Omental fat pad (tissue), 4 donors: ENCODE data around the gene AFAP1. TPM values are rescaled to one million over a fixed set of nuclear protein-coding genes. Genes with fewer than 3 reads are reported as not detected.

Source experiments
- ATAC-seq: fragments of 150-250 bp; one replicate; pipeline ENCODE4 v1.9.1; 2016; ENCODE audit warnings: mild to moderate bottlenecking, moderate library complexity; ENCODE audit not compliant: low FRiP score
- DNase-seq: peaks from one replicate; pipeline ENCODE4 v3.0.0-alpha.2; 2019; ENCODE audit warnings: low spot score
- total RNA-seq, 4 donors: library from RNA; depleted of rRNA; stranded (reverse); fragments of >200 nt; gene quantifications; one replicate each; pipeline ENCODE4 v1.1.0, GENCODE V29; 2016
- TF ChIP-seq, protein P1 (sequence below), 3 donors: fragments of 450-650 bp; IDR thresholded peaks; one replicate each; pipeline ENCODE4 v1.5.1; 2016 to 2017; ENCODE audit warnings: antibody characterized with exemption in 3 of 3, mild to moderate bottlenecking in 3 of 3, moderate library complexity in 2 of 3

Gene AFAP1
- total RNA-seq, 4 donors from 2014 or later, result 24.6 to 35.5 (median 26.9) TPM

- DNase-seq (no peak), ATAC-seq (no peak)
- TF ChIP-seq, protein P1, sequence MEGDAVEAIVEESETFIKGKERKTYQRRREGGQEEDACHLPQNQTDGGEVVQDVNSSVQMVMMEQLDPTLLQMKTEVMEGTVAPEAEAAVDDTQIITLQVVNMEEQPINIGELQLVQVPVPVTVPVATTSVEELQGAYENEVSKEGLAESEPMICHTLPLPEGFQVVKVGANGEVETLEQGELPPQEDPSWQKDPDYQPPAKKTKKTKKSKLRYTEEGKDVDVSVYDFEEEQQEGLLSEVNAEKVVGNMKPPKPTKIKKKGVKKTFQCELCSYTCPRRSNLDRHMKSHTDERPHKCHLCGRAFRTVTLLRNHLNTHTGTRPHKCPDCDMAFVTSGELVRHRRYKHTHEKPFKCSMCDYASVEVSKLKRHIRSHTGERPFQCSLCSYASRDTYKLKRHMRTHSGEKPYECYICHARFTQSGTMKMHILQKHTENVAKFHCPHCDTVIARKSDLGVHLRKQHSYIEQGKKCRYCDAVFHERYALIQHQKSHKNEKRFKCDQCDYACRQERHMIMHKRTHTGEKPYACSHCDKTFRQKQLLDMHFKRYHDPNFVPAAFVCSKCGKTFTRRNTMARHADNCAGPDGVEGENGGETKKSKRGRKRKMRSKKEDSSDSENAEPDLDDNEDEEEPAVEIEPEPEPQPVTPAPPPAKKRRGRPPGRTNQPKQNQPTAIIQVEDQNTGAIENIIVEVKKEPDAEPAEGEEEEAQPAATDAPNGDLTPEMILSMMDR (IDR thresholded peaks at IDR 0.05), result no peak
Measured at GRCh38 chr4:7756561-7757355, 182.9 kb downstream of the AFAP1 start.

DNA sequence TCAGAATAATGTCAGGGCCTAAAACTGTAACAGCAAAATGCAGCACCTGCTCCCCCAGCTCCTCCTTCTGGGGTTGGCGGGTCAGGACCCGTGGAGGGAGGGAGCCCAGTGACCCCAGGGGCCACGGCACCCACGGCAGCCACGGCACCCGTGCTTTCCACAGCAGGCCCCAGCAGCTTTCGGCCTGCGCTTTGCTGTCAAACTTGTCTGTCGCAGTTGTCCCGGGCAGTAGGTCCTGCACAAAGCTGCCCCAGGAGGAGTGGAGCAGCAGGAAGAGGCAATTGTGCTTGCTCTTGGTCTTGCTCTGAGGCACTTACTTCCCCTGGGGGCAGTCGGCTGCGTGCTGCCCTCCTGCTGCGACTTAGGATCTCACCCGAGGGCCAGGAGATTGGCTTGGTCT lies 183.6 kb downstream of the AFAP1 start:
- no peak for ATAC-seq
- no peak for DNase-seq
- TF ChIP-seq, protein P1 (IDR thresholded peaks at IDR 0.05), result no peak

DNA sequence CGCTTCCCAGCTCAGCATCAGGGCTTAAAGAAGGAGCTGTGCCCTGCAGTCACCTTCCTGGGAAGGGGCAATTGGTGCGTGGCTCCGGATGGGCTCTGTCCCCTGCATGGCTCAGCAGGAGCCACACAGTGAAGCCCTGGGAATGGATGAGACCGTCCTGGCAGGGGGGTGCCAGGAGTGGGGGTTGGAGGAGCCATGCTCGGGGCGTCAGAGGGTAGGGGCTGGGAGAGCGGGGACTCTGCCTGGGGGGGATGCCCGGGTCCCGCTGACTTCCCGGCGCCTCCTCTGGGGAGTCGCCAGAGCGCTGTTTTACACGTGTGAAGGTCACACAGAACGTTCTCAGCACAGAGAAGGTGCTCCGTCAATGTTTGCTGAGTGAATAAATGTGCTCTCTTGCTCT lies 184.1 kb downstream of the AFAP1 start:
- ATAC-seq (no peak), DNase-seq (no peak)
- TF ChIP-seq, protein P1 (IDR thresholded peaks at IDR 0.05), result no peak

DNA sequence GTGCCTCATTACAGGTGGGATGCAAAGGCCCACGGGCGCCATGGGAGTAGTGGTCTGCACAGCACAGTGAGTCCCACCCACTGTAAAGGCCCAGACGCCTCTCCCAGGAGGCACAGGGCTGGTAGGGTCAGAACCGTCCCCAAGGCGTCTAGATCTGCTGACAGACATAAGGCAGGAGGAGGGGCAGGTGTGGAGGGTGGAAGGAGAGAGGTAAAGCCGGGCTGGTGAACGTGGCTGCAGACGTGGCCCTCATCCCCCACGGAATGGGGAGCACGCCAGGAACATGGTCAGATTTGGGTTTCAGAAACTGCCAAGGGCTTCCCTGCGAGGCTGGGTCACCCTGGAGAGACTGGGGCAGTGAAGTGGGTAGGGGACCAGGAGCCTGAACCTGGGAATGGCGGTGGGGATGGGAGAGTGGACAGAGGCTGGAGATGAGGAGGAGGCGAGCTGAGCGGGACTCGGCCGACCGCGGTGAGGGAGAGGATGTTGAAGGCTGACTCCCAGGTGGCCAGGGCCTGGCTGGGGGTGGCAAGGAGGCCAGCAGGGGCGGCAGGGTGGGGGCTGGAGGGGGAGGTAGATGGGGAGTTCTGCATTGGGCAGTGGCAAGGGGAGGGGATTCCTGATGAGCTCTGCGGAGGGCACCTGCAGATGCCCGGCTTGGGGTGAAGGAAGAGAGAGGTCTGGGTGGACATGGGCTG lies 184.9 kb downstream of the AFAP1 start:
- no peak for ATAC-seq
- no peak for DNase-seq
- TF ChIP-seq, protein P1 (IDR thresholded peaks at IDR 0.05), result no peak

DNA sequence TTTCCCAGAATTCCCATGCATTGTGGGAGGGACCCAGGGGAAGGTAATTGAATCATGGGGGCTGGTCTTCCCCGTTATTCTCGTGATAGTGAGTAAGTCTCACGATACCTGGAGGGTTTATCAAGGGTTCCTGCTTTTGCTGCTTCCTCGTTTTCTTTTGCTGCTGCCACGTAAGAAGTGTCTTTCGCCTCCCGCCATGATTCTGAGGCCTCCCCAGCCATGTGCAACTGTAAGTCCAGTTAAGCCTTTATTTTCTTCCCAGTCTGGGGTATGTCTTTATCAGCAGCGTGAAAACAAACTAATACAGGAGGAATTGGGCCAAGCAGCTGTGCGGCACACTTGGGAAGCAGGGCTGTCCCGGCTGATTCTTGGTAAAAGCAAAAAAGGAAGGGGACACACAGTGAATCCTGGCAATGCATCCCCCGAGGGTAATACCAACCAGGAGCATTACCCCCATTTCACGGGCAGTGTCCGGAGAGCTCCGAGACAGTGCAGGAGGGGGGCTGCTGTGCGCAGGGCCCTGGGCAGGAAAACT lies 185.7 kb downstream of the AFAP1 start:
- TF ChIP-seq, protein P1 (IDR thresholded peaks at IDR 0.05), result no peak
- no peak for ATAC-seq
- no peak for DNase-seq

- ATAC-seq, result no peak
- no peak for DNase-seq
- TF ChIP-seq, protein P1 (IDR thresholded peaks at IDR 0.05), result no peak
Measured at GRCh38 chr4:7753271-7753670, 186.4 kb downstream of the AFAP1 start.
